K562 (cell line): ENCODE results near the gene DPYSL4. TPM values are rescaled to one million over a fixed set of nuclear protein-coding genes. Genes with fewer than 3 reads are reported as not detected.

ENCODE experiments used
- E2F8 ChIP-seq: fragments of 450-650 bp; IDR thresholded peaks from 2 replicates; pipeline ENCODE4 v1.7.1; 2018; ENCODE audit warnings: mild to moderate bottlenecking, low read depth; ENCODE audit not compliant: partially characterized antibody
- ELF2 ChIP-seq: fragments of 250-450 bp; sonication (Bioruptor Pico); IDR thresholded peaks from 2 replicates; pipeline ENCODE4 v1.5.0; 2021; ENCODE audit warnings: mild to moderate bottlenecking
- ILF3 ChIP-seq: fragments of 450-650 bp; IDR thresholded peaks from 2 replicates; pipeline ENCODE4 v1.6.1; 2018; ENCODE audit warnings: antibody characterized with exemption, mild to moderate bottlenecking, moderate library complexity, borderline replicate concordance
- POLR3A ChIP-seq: IDR thresholded peaks from 2 replicates; pipeline ENCODE4 v1.6.1; 2011; ENCODE audit warnings: borderline replicate concordance, mild to moderate bottlenecking, moderate library complexity; ENCODE audit not compliant: insufficient read length, insufficient read depth; ENCODE audit errors: extremely low read depth
- RHOXF2B ChIP-seq: fragments of 250-450 bp; sonication (Bioruptor Pico); conservative IDR thresholded peaks from 2 replicates; pipeline ENCODE4 v1.5.1; 2021
- SFPQ ChIP-seq: fragments of 200-400 bp; formaldehyde crosslinking; IDR thresholded peaks from 2 replicates; pipeline ENCODE4 v1.6.1; 2017; ENCODE audit warnings: mild to moderate bottlenecking, low read depth, low read length, moderate library complexity
- SRF ChIP-seq, 2 experiments: fragments of 250-450, 450-650 bp in 1 of 2; sonication (Bioruptor Pico) in 1 of 2; sonication (generic) in 1 of 2; formaldehyde crosslinking; IDR thresholded peaks; 2 replicates each; pipeline versions ENCODE4 v1.5.0 to v1.5.1; 2020 to 2022; ENCODE audit warnings: mild to moderate bottlenecking in 1 of 2, missing genetic modification reagents in 1 of 2
- THAP12 ChIP-seq: fragments of 250-450 bp; sonication (Bioruptor Pico); IDR thresholded peaks from 2 replicates; pipeline ENCODE4 v1.9.0; 2021; ENCODE audit warnings: mild to moderate bottlenecking, inconsistent platforms
- ZMIZ1 ChIP-seq, 2 experiments: fragments of 150-350 bp in 1 of 2; IDR thresholded peaks; 2 replicates each; pipeline ENCODE4 v1.6.1; 2012 to 2016; ENCODE audit warnings: low read depth in 2 of 2, low read length in 2 of 2, mild to moderate bottlenecking in 1 of 2, moderate library complexity in 1 of 2
- ZNF282 ChIP-seq: sonication (generic); formaldehyde crosslinking; IDR thresholded peaks from 2 replicates; pipeline ENCODE4 v1.8.1; 2023; ENCODE audit warnings: missing genetic modification reagents
- ZNF830 ChIP-seq: fragments of 250-450 bp; sonication (Bioruptor Pico); IDR thresholded peaks from 2 replicates; pipeline ENCODE4 v1.5.0; 2021; ENCODE audit warnings: mild to moderate bottlenecking
- polyA plus RNA-seq, 8 experiments: library from polyadenylated mRNA; depleted of rRNA in 4 of 8; stranded (reverse) in 5 of 8; unstranded in 3 of 8; fragments of >200 nt; fragmentation: Nextera tagmentation in 2 of 8; fragmentation: Illumina TruSeq in 1 of 8; extraction: Ambion mirVana in 2 of 8; extraction: Trizol in 1 of 8; gene quantifications; 2 replicates each; pipeline versions ENCODE4 v1.2.1 to v1.2.3, GENCODE V29; 2011 to 2014; ENCODE audit warnings: inconsistent platforms in 1 of 8, missing spikeins in 1 of 8
- total RNA-seq, 7 experiments: library from RNA; depleted of rRNA in 6 of 7; stranded (reverse); fragments of >200 nt in 6 of 7; fragmentation: Illumina TruSeq in 2 of 7; extraction: Trizol in 2 of 7; gene quantifications; 2 replicates each; pipeline versions ENCODE4 v1.2.1 to v1.2.3, GENCODE V29; 2011 to 2021; ENCODE audit warnings: low replicate concordance in 1 of 7

Gene DPYSL4
- total and polyA plus RNA-seq, 9 of the 15 experiments (the other 6 are each of a cell fraction or from before 2014, with no cell fraction given), result 0.03 TPM; not detected in 8

- TF ChIP-seq SFPQ (no peak), SRF (CRISPR knock-in tag; IDR thresholded peaks at IDR 0.05) (no peak), POLR3A (no peak), ZMIZ1 (IDR thresholded peaks at IDR 0.05; ENCODE audit: low read depth in 2 of 2, low read length in 2 of 2) (no peak), ZNF830 (CRISPR knock-in tag) (no peak), THAP12 (CRISPR knock-in tag) (no peak), ZNF282 (CRISPR knock-in tag) (no peak), E2F8 (no peak), ILF3 (no peak), RHOXF2B (CRISPR knock-in tag) (no peak), ELF2 (CRISPR knock-in tag) (no peak)
These were observed 11.3 kb downstream of the DPYSL4 start (continued) for GRCh38 chr10:132198068-132198370.
